ENCODE data around the gene EEF1B2.

EEF1B2 gene

GRCh38 chr2:206190111-206190510, 30.4 kb downstream of the EEF1B2 start:
- TF ChIP-seq, protein P1, sequence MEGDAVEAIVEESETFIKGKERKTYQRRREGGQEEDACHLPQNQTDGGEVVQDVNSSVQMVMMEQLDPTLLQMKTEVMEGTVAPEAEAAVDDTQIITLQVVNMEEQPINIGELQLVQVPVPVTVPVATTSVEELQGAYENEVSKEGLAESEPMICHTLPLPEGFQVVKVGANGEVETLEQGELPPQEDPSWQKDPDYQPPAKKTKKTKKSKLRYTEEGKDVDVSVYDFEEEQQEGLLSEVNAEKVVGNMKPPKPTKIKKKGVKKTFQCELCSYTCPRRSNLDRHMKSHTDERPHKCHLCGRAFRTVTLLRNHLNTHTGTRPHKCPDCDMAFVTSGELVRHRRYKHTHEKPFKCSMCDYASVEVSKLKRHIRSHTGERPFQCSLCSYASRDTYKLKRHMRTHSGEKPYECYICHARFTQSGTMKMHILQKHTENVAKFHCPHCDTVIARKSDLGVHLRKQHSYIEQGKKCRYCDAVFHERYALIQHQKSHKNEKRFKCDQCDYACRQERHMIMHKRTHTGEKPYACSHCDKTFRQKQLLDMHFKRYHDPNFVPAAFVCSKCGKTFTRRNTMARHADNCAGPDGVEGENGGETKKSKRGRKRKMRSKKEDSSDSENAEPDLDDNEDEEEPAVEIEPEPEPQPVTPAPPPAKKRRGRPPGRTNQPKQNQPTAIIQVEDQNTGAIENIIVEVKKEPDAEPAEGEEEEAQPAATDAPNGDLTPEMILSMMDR (IDR thresholded peaks at IDR 0.05; ENCODE audit: low read depth, low read length), result no peak
- DNase-seq (ENCODE audit: low read depth, low spot score), result no peak
- in situ Hi-C loops (cut with HindIII; ENCODE audit: low sequenced_read_pairs), result no loop called here
- H3K4me3 ChIP-seq (ENCODE audit: low read depth, low read length), result no peak overlapping the region

GRCh38 chr2:206190689-206191088, 31.0 kb downstream of the EEF1B2 start:
- TF ChIP-seq, protein P1 (IDR thresholded peaks at IDR 0.05; ENCODE audit: low read depth, low read length), result no peak
- DNase-seq (ENCODE audit: low read depth, low spot score), result no peak
- in situ Hi-C loops (cut with HindIII; ENCODE audit: low sequenced_read_pairs), result no loop called here
- no peak overlapping the region for H3K4me3 ChIP-seq (ENCODE audit: low read depth, low read length)

- TF ChIP-seq, protein P1 (IDR thresholded peaks at IDR 0.05; ENCODE audit: low read depth, low read length), result no peak
- H3K4me3 ChIP-seq (ENCODE audit: low read depth, low read length), result no peak overlapping the region
- no peak for DNase-seq (ENCODE audit: low read depth, low spot score)
- in situ Hi-C loops (cut with HindIII; ENCODE audit: low sequenced_read_pairs), result no loop called here
Observed at GRCh38 chr2:206192157-206192556, 32.5 kb downstream of the EEF1B2 start.

DNA sequence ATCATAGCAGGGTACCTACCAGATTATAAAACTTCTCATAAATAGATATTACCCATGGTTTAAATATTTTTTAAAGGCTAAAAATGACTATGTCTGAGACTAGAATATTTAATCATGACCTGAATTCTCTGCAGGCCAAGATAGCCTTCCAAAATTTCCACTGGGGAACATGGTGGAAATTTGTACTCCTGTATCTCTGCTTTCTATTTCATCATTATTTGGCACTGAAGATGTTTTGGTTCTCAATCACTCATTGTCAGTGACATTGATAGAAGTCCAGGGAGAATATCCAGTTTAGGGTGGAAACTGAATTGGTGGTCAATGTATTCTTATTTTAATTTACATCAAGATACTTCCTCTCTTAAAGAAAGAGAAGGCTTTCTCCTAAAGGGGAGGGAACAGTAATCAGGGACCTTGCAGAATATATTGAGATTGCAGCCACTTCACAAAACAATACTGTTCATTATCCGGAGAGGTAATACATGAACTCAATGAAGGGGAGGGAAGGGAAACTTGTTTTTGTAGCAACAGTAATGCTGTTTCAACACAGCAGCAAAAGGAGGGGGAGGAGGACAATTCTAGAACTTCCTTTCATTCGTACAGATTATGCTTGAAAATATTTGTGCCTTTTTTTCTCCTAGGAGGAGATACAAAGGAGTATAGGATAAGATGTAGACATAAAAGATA, 34.1 kb downstream of the EEF1B2 start:
- H3K4me3 ChIP-seq (ENCODE audit: low read depth, low read length), result no peak overlapping the region
- TF ChIP-seq, protein P1 (IDR thresholded peaks at IDR 0.05; ENCODE audit: low read depth, low read length), result no peak
- no peak for DNase-seq (ENCODE audit: low read depth, low spot score)
- in situ Hi-C loops (cut with HindIII; ENCODE audit: low sequenced_read_pairs), result no loop called here

GRCh38 chr2:206198677-206199076, 39.0 kb downstream of the EEF1B2 start:
- no peak overlapping the region for H3K4me3 ChIP-seq (ENCODE audit: low read depth, low read length)
- TF ChIP-seq, protein P1 (IDR thresholded peaks at IDR 0.05; ENCODE audit: low read depth, low read length), result no peak
- DNase-seq (ENCODE audit: low read depth, low spot score), result no peak
- in situ Hi-C loops (cut with HindIII; ENCODE audit: low sequenced_read_pairs), result no loop called here

DNA sequence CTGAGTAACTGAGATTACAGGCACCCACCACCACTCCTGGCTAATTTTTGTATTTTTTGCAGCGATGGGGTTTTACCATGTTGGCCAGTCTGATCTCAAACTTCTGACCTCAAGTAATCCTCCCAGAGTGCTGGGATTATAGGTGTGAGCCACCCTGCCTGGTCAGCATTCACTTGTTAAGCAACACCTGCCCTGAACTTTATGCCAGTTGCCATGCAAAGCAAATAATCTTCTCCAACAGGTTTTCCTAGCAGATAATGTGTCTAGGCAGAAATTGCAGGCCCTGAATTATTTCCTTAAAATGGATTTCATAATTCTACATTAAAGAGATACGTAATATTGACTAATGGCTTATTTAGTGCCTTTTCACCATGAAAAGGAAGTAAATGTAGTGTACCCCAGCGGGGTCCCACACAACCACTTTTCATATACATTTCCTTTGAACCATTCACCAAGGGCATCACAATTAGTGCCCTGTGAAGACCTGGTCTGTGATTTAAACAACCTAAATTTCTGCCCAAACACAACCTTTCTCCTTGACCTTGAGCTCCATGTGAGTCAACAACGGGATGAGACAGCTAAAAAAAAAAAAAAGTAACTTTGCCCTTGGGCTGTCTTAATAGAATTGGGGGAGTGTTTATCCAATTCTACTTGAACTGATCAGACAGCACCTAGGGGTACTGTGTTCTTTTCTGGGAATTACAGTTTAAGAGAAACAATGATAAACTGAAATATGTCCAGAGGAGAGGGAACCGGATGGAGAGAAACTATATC, 41.6 kb downstream of the EEF1B2 start:
- no peak overlapping the region for H3K4me3 ChIP-seq (ENCODE audit: low read depth, low read length)
- no peak for DNase-seq (ENCODE audit: low read depth, low spot score)
- TF ChIP-seq, protein P1 (IDR thresholded peaks at IDR 0.05; ENCODE audit: low read depth, low read length), result no peak
- in situ Hi-C loops (cut with HindIII; ENCODE audit: low sequenced_read_pairs), result no loop called here
